ENCODE measurements around the gene PLSCR2.

Gene PLSCR2

GRCh38 chr3:146469150-146470017, at the start of gene PLSCR2:
TSS of gene PLSCR2 (minus strand) at chr3:146469561. CDS start at chr3:146459904, 9,657 bp downstream.
- ATAC-seq (replicated peaks; ENCODE audit: extremely low read depth, poor library complexity, severe bottlenecking) = peak; percentile 91
- Mint-ChIP-seq H3K4me1 (no peaks in the 10 kb centered on the region), H3K27me3 (peaks cover 13% of the 10 kb centered on the region), H3K36me3 (ENCODE audit: insufficient read depth) (peaks cover 1% of the 10 kb centered on the region), H3K9me3 (no peaks in the 10 kb centered on the region), H3K27ac (ENCODE audit: low read depth) (peak within 1 kb of the TSS; percentile 69), H3K4me3 (peak within 1 kb of the TSS; percentile 81)
- DNase-seq (ENCODE audit: low spot score in 2 of 2) = peak; percentile 38 to 70

- H3K36me3 Mint-ChIP-seq (ENCODE audit: insufficient read depth) = peaks cover 9% of the 10 kb centered on the region
- H3K9me3 Mint-ChIP-seq = no peaks in the 10 kb centered on the region
- DNase-seq (ENCODE audit: low spot score in 2 of 2) (no peak), ATAC-seq (replicated peaks; ENCODE audit: extremely low read depth, poor library complexity, severe bottlenecking) (no peak)
- no peak overlapping the region for H3K4me3 Mint-ChIP-seq
- no peak overlapping the region for H3K27ac Mint-ChIP-seq (ENCODE audit: low read depth)
- H3K27me3 Mint-ChIP-seq = no peaks in the 10 kb centered on the region
- H3K4me1 Mint-ChIP-seq = peaks cover 5% of the 10 kb centered on the region
These were observed 48.5 kb upstream of the PLSCR2 start for GRCh38 chr3:146517684-146518435.

GRCh38 chr3:146513386-146514051, 44.2 kb upstream of the PLSCR2 start:
- ATAC-seq (replicated peaks; ENCODE audit: extremely low read depth, poor library complexity, severe bottlenecking) (no peak), DNase-seq (ENCODE audit: low spot score in 2 of 2) (no peak)
- H3K4me1 Mint-ChIP-seq = peaks cover 5% of the 10 kb centered on the region
- H3K27me3 Mint-ChIP-seq = no peaks in the 10 kb centered on the region
- no peak overlapping the region for H3K27ac Mint-ChIP-seq (ENCODE audit: low read depth)
- peaks cover 4% of the 10 kb centered on the region for H3K36me3 Mint-ChIP-seq (ENCODE audit: insufficient read depth)
- H3K4me3 Mint-ChIP-seq = no peak overlapping the region
- no peaks in the 10 kb centered on the region for H3K9me3 Mint-ChIP-seq

- H3K36me3 Mint-ChIP-seq (ENCODE audit: insufficient read depth) = peaks cover 4% of the 10 kb centered on the region
- H3K4me3 Mint-ChIP-seq = no peak overlapping the region
- no peaks in the 10 kb centered on the region for H3K27me3 Mint-ChIP-seq
- H3K4me1 Mint-ChIP-seq = peaks cover 5% of the 10 kb centered on the region
- ATAC-seq (replicated peaks; ENCODE audit: extremely low read depth, poor library complexity, severe bottlenecking) (no peak), DNase-seq (ENCODE audit: low spot score in 2 of 2) (no peak)
- H3K9me3 Mint-ChIP-seq = no peaks in the 10 kb centered on the region
- no peak overlapping the region for H3K27ac Mint-ChIP-seq (ENCODE audit: low read depth)
These were observed 42.2 kb upstream of the PLSCR2 start for GRCh38 chr3:146511402-146512134.

GRCh38 chr3:146507331-146508120, 38.2 kb upstream of the PLSCR2 start:
- Mint-ChIP-seq H3K27ac (ENCODE audit: low read depth) (no peak overlapping the region), H3K4me1 (no peaks in the 10 kb centered on the region), H3K27me3 (no peaks in the 10 kb centered on the region), H3K4me3 (no peak overlapping the region), H3K36me3 (ENCODE audit: insufficient read depth) (no peaks in the 10 kb centered on the region), H3K9me3 (no peaks in the 10 kb centered on the region)
- DNase-seq (ENCODE audit: low spot score in 2 of 2) (no peak), ATAC-seq (replicated peaks; ENCODE audit: extremely low read depth, poor library complexity, severe bottlenecking) (no peak)

- H3K9me3 Mint-ChIP-seq = no peaks in the 10 kb centered on the region
- no peak overlapping the region for H3K27ac Mint-ChIP-seq (ENCODE audit: low read depth)
- H3K27me3 Mint-ChIP-seq = no peaks in the 10 kb centered on the region
- no peak overlapping the region for H3K4me3 Mint-ChIP-seq
- H3K4me1 Mint-ChIP-seq = no peaks in the 10 kb centered on the region
- DNase-seq (ENCODE audit: low spot score in 2 of 2) = no peak
- no peak for ATAC-seq (replicated peaks; ENCODE audit: extremely low read depth, poor library complexity, severe bottlenecking)
- H3K36me3 Mint-ChIP-seq (ENCODE audit: insufficient read depth) = no peaks in the 10 kb centered on the region
These were observed 36.2 kb upstream of the PLSCR2 start for GRCh38 chr3:146505516-146505915.

GRCh38 chr3:146504498-146505197, 35.3 kb upstream of the PLSCR2 start:
- no peaks in the 10 kb centered on the region for H3K4me1 Mint-ChIP-seq
- no peak overlapping the region for H3K27ac Mint-ChIP-seq (ENCODE audit: low read depth)
- H3K27me3 Mint-ChIP-seq = no peaks in the 10 kb centered on the region
- H3K9me3 Mint-ChIP-seq = no peaks in the 10 kb centered on the region
- H3K4me3 Mint-ChIP-seq = no peak overlapping the region
- no peak for DNase-seq (ENCODE audit: low spot score in 2 of 2)
- no peak for ATAC-seq (replicated peaks; ENCODE audit: extremely low read depth, poor library complexity, severe bottlenecking)
- no peaks in the 10 kb centered on the region for H3K36me3 Mint-ChIP-seq (ENCODE audit: insufficient read depth)

- Mint-ChIP-seq H3K4me1 (no peaks in the 10 kb centered on the region), H3K4me3 (no peak overlapping the region), H3K27me3 (no peaks in the 10 kb centered on the region), H3K36me3 (ENCODE audit: insufficient read depth) (no peaks in the 10 kb centered on the region), H3K9me3 (no peaks in the 10 kb centered on the region), H3K27ac (ENCODE audit: low read depth) (no peak overlapping the region)
- DNase-seq (ENCODE audit: low spot score in 2 of 2) (no peak), ATAC-seq (replicated peaks; ENCODE audit: extremely low read depth, poor library complexity, severe bottlenecking) (no peak)
These were observed 34.3 kb upstream of the PLSCR2 start for GRCh38 chr3:146503461-146504202.

- no peak overlapping the region for H3K27ac Mint-ChIP-seq (ENCODE audit: low read depth)
These were observed 33.6 kb upstream of the PLSCR2 start for GRCh38 chr3:146502887-146503460.

GRCh38 chr3:146501752-146502151, 32.4 kb upstream of the PLSCR2 start:
- no peaks in the 10 kb centered on the region for H3K9me3 Mint-ChIP-seq
- no peak for ATAC-seq (replicated peaks; ENCODE audit: extremely low read depth, poor library complexity, severe bottlenecking)
- DNase-seq (ENCODE audit: low spot score in 2 of 2) = no peak
- H3K4me1 Mint-ChIP-seq = peaks cover 11% of the 10 kb centered on the region
- no peaks in the 10 kb centered on the region for H3K36me3 Mint-ChIP-seq (ENCODE audit: insufficient read depth)
- H3K27ac Mint-ChIP-seq (ENCODE audit: low read depth) = no peak overlapping the region
- no peaks in the 10 kb centered on the region for H3K27me3 Mint-ChIP-seq
- no peak overlapping the region for H3K4me3 Mint-ChIP-seq

More at GRCh38 chr3:146502887-146503460, 33.6 kb upstream of the PLSCR2 start:
- Mint-ChIP-seq H3K4me1 (peaks cover 4% of the 10 kb centered on the region), H3K4me3 (no peak overlapping the region), H3K36me3 (ENCODE audit: insufficient read depth) (no peaks in the 10 kb centered on the region), H3K9me3 (no peaks in the 10 kb centered on the region), H3K27me3 (no peaks in the 10 kb centered on the region)
- DNase-seq (ENCODE audit: low spot score in 2 of 2) = no peak
- ATAC-seq (replicated peaks; ENCODE audit: extremely low read depth, poor library complexity, severe bottlenecking) = no peak

All from central memory CD8-positive, alpha-beta T cell (primary cell).